Nephron (organoid): ENCODE results near the gene CCDC141.

Source experiments
- H3K27ac Mint-ChIP-seq, 3 experiments: 2 replicates each; pipeline ENCODE4 v1.8.0; 2020; ENCODE audit warnings: mixed read lengths in 3 of 3, mild to moderate bottlenecking in 2 of 3, moderate library complexity in 1 of 3
- H3K27me3 Mint-ChIP-seq: 2 replicates; pipeline ENCODE4 v1.8.0; 2021; ENCODE audit warnings: low read depth, mild to moderate bottlenecking, moderate library complexity, mixed read lengths
- H3K36me3 Mint-ChIP-seq: 2 replicates; pipeline ENCODE4 v1.8.0; 2020; ENCODE audit warnings: low read depth, mixed read lengths
- H3K4me1 Mint-ChIP-seq: 2 replicates; pipeline ENCODE4 v1.8.0; 2020; ENCODE audit warnings: mixed read lengths
- H3K4me3 Mint-ChIP-seq, 3 experiments: 2 replicates each; pipeline ENCODE4 v1.8.0; 2020; ENCODE audit warnings: mild to moderate bottlenecking in 3 of 3, mixed read lengths in 3 of 3, moderate library complexity in 2 of 3
- H3K9me3 Mint-ChIP-seq: 2 replicates; pipeline ENCODE4 v1.8.0; 2020; ENCODE audit warnings: mixed read lengths
- TF ChIP-seq, protein P1 (sequence below), 3 experiments: fragments of 200-600 bp; sonication (generic); IDR thresholded peaks; one replicate each; pipeline ENCODE4 v1.5.0; 2021; ENCODE audit warnings: antibody characterized with exemption in 3 of 3; ENCODE audit not compliant: unreplicated experiment in 3 of 3

CCDC141 gene

DNA sequence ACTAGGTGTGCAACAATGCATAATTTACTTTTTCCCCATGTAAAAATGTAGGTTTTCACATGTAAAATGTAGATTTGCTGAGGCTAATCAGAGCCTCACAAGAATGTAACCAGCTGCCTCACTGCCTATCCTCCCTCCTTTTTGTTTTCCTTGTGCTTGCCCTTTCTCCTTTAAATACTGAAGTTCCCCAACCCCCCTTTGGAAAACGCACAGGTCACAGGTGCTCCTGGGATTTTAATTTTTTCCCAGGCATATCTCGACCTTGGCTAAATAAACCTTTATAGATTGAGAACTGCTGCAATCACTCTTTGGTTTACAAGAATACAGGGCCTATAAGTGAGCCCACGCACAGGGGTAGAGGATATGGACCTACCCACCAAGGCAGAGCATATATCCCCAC lies 165.5 kb downstream of the CCDC141 start:
- H3K36me3 Mint-ChIP-seq = no peaks in the 10 kb centered on the region
- H3K4me1 Mint-ChIP-seq = peaks cover 28% of the 10 kb centered on the region
- no peaks in the 10 kb centered on the region for H3K9me3 Mint-ChIP-seq
- H3K4me3 Mint-ChIP-seq = no peak overlapping the region
- peaks cover 10% of the 10 kb centered on the region for H3K27me3 Mint-ChIP-seq
- TF ChIP-seq, protein P1, sequence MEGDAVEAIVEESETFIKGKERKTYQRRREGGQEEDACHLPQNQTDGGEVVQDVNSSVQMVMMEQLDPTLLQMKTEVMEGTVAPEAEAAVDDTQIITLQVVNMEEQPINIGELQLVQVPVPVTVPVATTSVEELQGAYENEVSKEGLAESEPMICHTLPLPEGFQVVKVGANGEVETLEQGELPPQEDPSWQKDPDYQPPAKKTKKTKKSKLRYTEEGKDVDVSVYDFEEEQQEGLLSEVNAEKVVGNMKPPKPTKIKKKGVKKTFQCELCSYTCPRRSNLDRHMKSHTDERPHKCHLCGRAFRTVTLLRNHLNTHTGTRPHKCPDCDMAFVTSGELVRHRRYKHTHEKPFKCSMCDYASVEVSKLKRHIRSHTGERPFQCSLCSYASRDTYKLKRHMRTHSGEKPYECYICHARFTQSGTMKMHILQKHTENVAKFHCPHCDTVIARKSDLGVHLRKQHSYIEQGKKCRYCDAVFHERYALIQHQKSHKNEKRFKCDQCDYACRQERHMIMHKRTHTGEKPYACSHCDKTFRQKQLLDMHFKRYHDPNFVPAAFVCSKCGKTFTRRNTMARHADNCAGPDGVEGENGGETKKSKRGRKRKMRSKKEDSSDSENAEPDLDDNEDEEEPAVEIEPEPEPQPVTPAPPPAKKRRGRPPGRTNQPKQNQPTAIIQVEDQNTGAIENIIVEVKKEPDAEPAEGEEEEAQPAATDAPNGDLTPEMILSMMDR (IDR thresholded peaks at IDR 0.05; ENCODE audit: unreplicated experiment in 3 of 3) = no peak
- H3K27ac Mint-ChIP-seq = no peak overlapping the region

DNA sequence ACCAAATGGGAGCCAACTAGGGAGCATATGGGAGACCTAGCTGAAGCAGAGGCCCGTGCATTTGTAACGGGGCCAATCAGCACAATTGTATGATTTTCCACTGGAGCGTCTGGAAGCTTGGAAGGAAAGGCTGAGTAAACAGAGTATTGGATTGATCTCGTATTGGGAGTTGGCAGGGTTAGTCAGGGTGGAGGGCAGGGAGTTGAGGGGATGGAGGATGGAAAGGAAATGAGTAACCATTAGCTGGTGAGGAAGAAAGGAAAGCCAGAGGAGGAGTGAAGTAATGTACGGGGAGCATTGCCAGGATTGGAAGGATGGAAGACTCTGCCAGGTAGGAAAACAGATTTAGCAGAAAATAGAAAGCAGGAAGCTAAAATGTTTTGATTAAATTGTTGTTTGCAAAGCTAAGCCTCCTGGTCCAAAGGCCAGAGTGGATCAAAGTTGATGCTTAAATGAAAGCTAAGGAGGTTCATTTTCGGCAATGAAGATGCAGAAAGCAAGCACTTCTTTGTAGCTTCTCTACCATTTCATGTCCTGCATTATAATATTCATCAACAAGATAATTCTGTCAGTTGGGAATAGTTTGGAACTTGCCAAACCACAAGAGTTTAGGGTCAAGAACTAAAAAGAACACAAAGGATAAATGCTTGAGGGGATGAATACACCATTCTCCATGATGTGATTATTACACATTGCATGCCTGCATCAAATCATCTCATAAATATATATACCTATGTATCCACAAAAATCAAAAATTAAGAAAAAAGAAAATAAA lies 167.1 kb downstream of the CCDC141 start:
- H3K4me1 Mint-ChIP-seq = peaks cover 19% of the 10 kb centered on the region
- no peak overlapping the region for H3K4me3 Mint-ChIP-seq
- no peak overlapping the region for H3K27ac Mint-ChIP-seq
- TF ChIP-seq, protein P1 (IDR thresholded peaks at IDR 0.05; ENCODE audit: unreplicated experiment in 3 of 3) = no peak
- H3K9me3 Mint-ChIP-seq = no peaks in the 10 kb centered on the region
- H3K36me3 Mint-ChIP-seq = no peaks in the 10 kb centered on the region
- H3K27me3 Mint-ChIP-seq = peaks cover 10% of the 10 kb centered on the region

DNA sequence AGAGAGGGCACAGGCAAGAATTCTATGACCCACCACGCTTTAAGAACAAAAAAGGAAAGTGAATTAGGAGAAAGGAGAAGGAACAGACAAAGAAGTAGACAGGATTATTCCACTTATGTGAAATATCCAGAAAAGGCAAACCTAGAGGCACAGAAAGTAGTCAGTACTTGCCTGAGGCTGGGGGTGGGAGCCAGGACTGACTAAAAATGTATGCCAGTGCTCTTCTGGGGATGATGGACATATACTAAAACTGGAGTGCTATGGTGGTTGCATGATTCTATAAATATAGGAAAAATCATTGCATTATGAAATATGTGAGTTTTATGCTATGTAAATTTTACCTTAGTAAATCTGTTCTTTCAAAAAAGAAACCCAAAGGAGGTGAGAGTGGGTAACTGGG lies 168.9 kb downstream of the CCDC141 start:
- TF ChIP-seq, protein P1 (IDR thresholded peaks at IDR 0.05; ENCODE audit: unreplicated experiment in 3 of 3) = no peak
- Mint-ChIP-seq H3K9me3 (no peaks in the 10 kb centered on the region), H3K36me3 (no peaks in the 10 kb centered on the region), H3K27me3 (peaks cover 10% of the 10 kb centered on the region), H3K27ac (no peak overlapping the region), H3K4me3 (no peak overlapping the region), H3K4me1 (peaks cover 13% of the 10 kb centered on the region)

DNA sequence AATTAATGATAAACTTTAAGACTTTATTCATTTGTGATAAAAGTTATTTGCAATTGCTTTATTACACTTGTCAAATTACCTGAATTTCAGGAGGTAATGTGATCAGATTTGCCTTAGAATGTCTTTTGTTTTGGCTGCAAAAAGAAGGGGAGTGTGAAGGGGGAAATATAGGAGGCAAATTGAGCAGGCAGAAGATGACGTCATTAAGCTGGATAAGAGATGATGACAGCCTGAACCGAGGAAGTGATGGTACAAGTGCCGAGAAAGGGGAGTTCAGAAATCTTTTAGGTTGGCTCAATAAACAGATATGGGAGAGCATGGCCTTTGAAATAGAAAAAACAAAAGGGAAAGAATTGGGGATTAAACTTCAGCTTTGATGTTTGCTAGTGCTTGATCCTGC lies 169.7 kb downstream of the CCDC141 start:
- H3K9me3 Mint-ChIP-seq = no peaks in the 10 kb centered on the region
- peaks cover 10% of the 10 kb centered on the region for H3K27me3 Mint-ChIP-seq
- H3K27ac Mint-ChIP-seq = no peak overlapping the region
- H3K36me3 Mint-ChIP-seq = no peaks in the 10 kb centered on the region
- peaks cover 13% of the 10 kb centered on the region for H3K4me1 Mint-ChIP-seq
- TF ChIP-seq, protein P1 (IDR thresholded peaks at IDR 0.05; ENCODE audit: unreplicated experiment in 3 of 3) = no peak
- H3K4me3 Mint-ChIP-seq = no peak overlapping the region

DNA sequence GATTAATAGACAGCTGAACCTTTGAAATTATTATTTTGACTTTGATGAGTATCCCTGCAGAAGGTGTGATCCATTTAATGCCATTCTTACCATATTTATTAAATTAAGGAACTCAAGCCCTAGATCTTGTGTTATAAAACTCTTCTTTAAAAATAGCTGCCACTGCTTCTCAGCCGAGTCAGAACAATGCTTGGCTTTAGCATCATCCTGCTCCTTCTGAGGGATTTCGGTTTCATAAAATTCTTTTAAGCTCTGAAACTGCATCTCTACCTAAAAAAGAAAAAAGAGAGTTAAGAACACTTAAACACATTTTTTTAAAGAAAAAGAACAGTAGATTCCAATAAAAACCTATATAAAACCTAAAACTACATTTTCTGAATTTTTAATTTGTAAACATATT lies 172.1 kb downstream of the CCDC141 start:
- Mint-ChIP-seq H3K4me1 (peaks cover 6% of the 10 kb centered on the region), H3K9me3 (no peaks in the 10 kb centered on the region), H3K27me3 (peaks cover 6% of the 10 kb centered on the region), H3K27ac (no peak overlapping the region), H3K36me3 (no peaks in the 10 kb centered on the region), H3K4me3 (no peak overlapping the region)
- TF ChIP-seq, protein P1 (IDR thresholded peaks at IDR 0.05; ENCODE audit: unreplicated experiment in 3 of 3) = no peak
